ENCODE data around the gene TOM1.

Gene TOM1

DNA sequence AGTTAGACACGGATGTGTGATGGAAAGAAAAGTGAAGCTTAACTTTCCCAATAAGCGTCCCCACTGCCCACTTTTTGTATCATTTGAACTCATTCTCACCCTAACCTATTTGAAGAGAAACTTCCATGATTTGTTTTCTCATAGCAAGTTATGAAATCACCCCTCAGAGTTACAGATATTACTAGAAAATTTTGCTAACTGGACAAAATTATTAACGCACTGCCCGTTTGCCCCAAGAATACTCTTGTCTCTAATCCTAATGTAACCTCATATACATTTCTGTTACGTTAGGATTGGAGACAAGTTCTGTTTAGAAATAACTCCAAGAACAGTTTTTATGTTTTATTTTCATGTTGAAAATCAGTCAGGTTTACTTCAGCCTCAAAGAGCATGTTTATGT is 25.5 kb downstream of the TOM1 start:
- Histone ChIP-seq H3K9me3 (ENCODE audit: severe bottlenecking) (no peaks in the 10 kb centered on the region), H3K27me3 (ENCODE audit: insufficient read depth, poor library complexity, severe bottlenecking) (no peaks in the 10 kb centered on the region), H3K4me3 (ENCODE audit: severe bottlenecking) (no peak overlapping the region), H3K4me1 (ENCODE audit: insufficient read depth, poor library complexity, severe bottlenecking) (no peaks in the 10 kb centered on the region), H3K36me3 (ENCODE audit: low read depth) (peaks cover 21% of the 10 kb centered on the region; the same call in 1 of the 2 replicates), H3K27ac (ENCODE audit: poor library complexity, severe bottlenecking) (no peak overlapping the region)
- no peak for ATAC-seq (ENCODE audit: low read depth)
- TF ChIP-seq, protein P1, sequence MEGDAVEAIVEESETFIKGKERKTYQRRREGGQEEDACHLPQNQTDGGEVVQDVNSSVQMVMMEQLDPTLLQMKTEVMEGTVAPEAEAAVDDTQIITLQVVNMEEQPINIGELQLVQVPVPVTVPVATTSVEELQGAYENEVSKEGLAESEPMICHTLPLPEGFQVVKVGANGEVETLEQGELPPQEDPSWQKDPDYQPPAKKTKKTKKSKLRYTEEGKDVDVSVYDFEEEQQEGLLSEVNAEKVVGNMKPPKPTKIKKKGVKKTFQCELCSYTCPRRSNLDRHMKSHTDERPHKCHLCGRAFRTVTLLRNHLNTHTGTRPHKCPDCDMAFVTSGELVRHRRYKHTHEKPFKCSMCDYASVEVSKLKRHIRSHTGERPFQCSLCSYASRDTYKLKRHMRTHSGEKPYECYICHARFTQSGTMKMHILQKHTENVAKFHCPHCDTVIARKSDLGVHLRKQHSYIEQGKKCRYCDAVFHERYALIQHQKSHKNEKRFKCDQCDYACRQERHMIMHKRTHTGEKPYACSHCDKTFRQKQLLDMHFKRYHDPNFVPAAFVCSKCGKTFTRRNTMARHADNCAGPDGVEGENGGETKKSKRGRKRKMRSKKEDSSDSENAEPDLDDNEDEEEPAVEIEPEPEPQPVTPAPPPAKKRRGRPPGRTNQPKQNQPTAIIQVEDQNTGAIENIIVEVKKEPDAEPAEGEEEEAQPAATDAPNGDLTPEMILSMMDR (IDR thresholded peaks at IDR 0.05; ENCODE audit: poor library complexity, severe bottlenecking): no peak
- no peak for DNase-seq (ENCODE audit: low spot score)

GRCh38 chr22:35326854-35327562 is 27.3 kb downstream of the TOM1 start:
- ATAC-seq (ENCODE audit: low read depth): no peak
- Histone ChIP-seq H3K4me1 (ENCODE audit: insufficient read depth, poor library complexity, severe bottlenecking) (no peaks in the 10 kb centered on the region), H3K9me3 (ENCODE audit: severe bottlenecking) (no peaks in the 10 kb centered on the region), H3K4me3 (ENCODE audit: severe bottlenecking) (no peak overlapping the region), H3K27ac (ENCODE audit: poor library complexity, severe bottlenecking) (no peak overlapping the region), H3K27me3 (ENCODE audit: insufficient read depth, poor library complexity, severe bottlenecking) (no peaks in the 10 kb centered on the region), H3K36me3 (ENCODE audit: low read depth) (peaks cover 21% of the 10 kb centered on the region; the same call in 1 of the 2 replicates)
- no peak for DNase-seq (ENCODE audit: low spot score)
- TF ChIP-seq, protein P1 (IDR thresholded peaks at IDR 0.05; ENCODE audit: poor library complexity, severe bottlenecking): no peak

GRCh38 chr22:35327690-35328471 is 28.2 kb downstream of the TOM1 start:
- no peaks in the 10 kb centered on the region for H3K9me3 ChIP-seq (ENCODE audit: severe bottlenecking)
- DNase-seq (ENCODE audit: low spot score): no peak
- ATAC-seq (ENCODE audit: low read depth): no peak
- H3K36me3 ChIP-seq (ENCODE audit: low read depth): peaks cover 21% of the 10 kb centered on the region; the same call in 1 of the 2 replicates
- TF ChIP-seq, protein P1 (IDR thresholded peaks at IDR 0.05; ENCODE audit: poor library complexity, severe bottlenecking): no peak
- H3K4me3 ChIP-seq (ENCODE audit: severe bottlenecking): no peak overlapping the region
- H3K27ac ChIP-seq (ENCODE audit: poor library complexity, severe bottlenecking): no peak overlapping the region
- H3K4me1 ChIP-seq (ENCODE audit: insufficient read depth, poor library complexity, severe bottlenecking): no peaks in the 10 kb centered on the region
- H3K27me3 ChIP-seq (ENCODE audit: insufficient read depth, poor library complexity, severe bottlenecking): no peaks in the 10 kb centered on the region

DNA sequence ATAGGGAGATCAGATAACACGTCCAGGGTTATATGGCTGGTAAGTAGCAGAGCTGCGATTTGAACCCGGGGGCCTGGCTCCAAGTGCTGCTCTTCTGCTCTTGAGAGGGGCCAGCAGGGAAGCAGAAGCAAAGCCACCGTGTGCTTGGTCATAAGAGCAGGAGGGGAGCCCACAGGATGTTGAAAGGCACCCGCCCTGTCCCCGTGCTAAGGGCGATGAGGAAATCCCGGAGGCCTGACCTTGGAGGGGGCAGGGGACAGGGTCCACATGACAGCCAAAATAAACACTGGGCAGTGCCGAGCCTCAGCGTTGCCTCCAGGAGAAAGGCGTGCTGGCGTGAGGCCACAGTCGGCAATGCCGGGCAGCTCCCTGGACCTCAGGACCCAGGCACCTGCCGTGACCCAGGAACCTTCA is 28.8 kb downstream of the TOM1 start:
- no peaks in the 10 kb centered on the region for H3K4me1 ChIP-seq (ENCODE audit: insufficient read depth, poor library complexity, severe bottlenecking)
- TF ChIP-seq, protein P1 (IDR thresholded peaks at IDR 0.05; ENCODE audit: poor library complexity, severe bottlenecking): no peak
- no peaks in the 10 kb centered on the region for H3K9me3 ChIP-seq (ENCODE audit: severe bottlenecking)
- no peak overlapping the region for H3K27ac ChIP-seq (ENCODE audit: poor library complexity, severe bottlenecking)
- no peak for DNase-seq (ENCODE audit: low spot score)
- H3K4me3 ChIP-seq (ENCODE audit: severe bottlenecking): no peak overlapping the region
- H3K36me3 ChIP-seq (ENCODE audit: low read depth): peaks cover 21% of the 10 kb centered on the region; the same call in 1 of the 2 replicates
- no peak for ATAC-seq (ENCODE audit: low read depth)
- no peaks in the 10 kb centered on the region for H3K27me3 ChIP-seq (ENCODE audit: insufficient read depth, poor library complexity, severe bottlenecking)
